ENCODE results near the gene OR5K1.

GRCh38 chr3:98453827-98454226 lies 9.2 kb upstream of the OR5K1 start:
- TF ChIP-seq ZNF274 (IDR thresholded peaks at IDR 0.05; ENCODE audit: low read depth, low read length) (no peak), YY1 (IDR thresholded peaks at IDR 0.05; ENCODE audit: insufficient read depth, insufficient read length) (no peak), SUZ12 (IDR thresholded peaks at IDR 0.05; ENCODE audit: extremely low read depth, insufficient read depth, insufficient read length) (no peak)

Data from NT2/D1 (cell line).